Stimulated activated CD8-positive, alpha-beta memory T cell treated with anti-CD3 and anti-CD28 coated beads, Interleukin-15, amount 100 ng/mL, for 4 hours (primary cell): Measurements from ENCODE around the gene PITPNC1.
"Not testable (repeated sequence)": the region's sequence is repeated elsewhere in the genome, so short reads cannot be mapped to it uniquely, and the experiment has no call there.

Experiments used
- DNase-seq, 2 donors: peaks; one replicate each; pipeline ENCODE4 v3.0.0-alpha.2; 2020; ENCODE audit warnings: low read depth in 2 of 2

Gene PITPNC1

GRCh38 chr17:67727152-67728039 is 350.3 kb downstream of the PITPNC1 start:
- DNase-seq, result not testable (repeated sequence)

- DNase-seq, result no peak
These were observed 352.8 kb downstream of the PITPNC1 start for GRCh38 chr17:67729903-67730302.

GRCh38 chr17:67730731-67731130 is 353.6 kb downstream of the PITPNC1 start:
- DNase-seq, result no peak

GRCh38 chr17:67733449-67733848 is 356.4 kb downstream of the PITPNC1 start:
- no peak for DNase-seq

GRCh38 chr17:67737145-67737544 is 360.1 kb downstream of the PITPNC1 start:
- DNase-seq, result no peak

- no peak for DNase-seq
These were observed 364.9 kb downstream of the PITPNC1 start for GRCh38 chr17:67742025-67742424.
